HG03066 (cell line): ENCODE measurements around the gene KIF19.
"Not testable (repeated sequence)": the region's sequence is repeated elsewhere in the genome, so short reads cannot be mapped to it uniquely, and the experiment has no call there.

Source experiments
- ATAC-seq: cut with Tn5 transposase; IDR thresholded peaks from one replicate; pipeline ENCODE4 v1.9.1; 2021; ENCODE audit warnings: low read depth; ENCODE audit not compliant: unreplicated experiment

The KIF19 gene

DNA sequence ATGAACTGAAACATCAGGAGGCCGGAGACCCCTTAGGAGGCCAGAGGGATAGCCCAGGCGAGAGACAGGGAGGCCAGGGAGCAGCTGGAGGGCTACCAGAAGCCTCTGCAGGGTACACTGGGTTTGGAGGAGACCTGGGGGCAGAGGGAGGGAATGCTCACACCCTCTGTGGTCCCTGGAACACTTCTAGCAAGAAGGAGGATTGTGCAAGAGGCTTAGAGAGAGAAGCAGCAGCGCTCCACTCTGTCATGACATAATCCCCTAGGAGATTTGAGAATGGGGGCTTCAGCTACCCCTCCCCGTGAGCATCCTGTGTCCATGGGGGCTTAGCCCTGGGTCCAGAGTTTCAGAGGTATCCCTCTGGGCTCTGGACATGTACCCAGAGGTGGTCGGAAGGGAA lies 57.1 kb downstream of the KIF19 start:
- ATAC-seq, result no peak

GRCh38 chr17:74385201-74385600 lies 59.2 kb downstream of the KIF19 start:
- ATAC-seq, result no peak

GRCh38 chr17:74386386-74386785 lies 60.4 kb downstream of the KIF19 start:
- no peak for ATAC-seq

GRCh38 chr17:74387365-74388218 lies 61.6 kb downstream of the KIF19 start:
- no peak for ATAC-seq

DNA sequence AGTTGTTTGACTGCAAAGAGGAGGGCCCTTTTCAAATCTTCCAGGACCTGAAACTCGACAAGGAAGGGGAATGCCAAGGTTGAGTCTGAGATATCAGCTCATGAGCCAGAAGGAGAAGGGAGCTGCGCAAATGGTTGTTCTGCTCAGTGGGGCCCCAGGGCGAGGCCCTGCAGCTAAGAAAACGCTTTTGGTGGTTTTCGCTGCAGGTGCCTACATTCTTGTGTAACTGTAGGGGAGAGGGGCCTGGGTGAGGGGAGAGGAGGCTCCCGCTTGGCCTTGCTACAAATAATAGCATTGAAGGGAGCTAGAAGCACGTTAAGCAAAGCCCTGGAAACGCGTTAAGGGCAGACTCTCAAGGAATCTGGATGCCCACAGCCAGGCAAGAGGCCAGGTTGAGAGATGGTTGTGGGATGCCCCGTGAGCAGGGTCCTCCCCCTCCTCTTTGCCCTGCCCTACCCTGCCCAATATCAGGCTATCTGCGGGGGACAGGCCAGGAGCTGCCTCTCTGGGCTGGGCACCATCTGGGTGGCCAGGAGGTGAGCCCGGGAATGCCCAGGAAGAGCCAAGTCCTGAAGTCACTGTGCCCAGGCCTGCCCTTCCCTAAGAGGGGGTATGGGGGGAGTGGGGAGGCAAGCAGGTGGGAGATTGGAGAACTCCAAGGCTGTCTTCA lies 63.2 kb downstream of the KIF19 start:
- ATAC-seq, result no peak

- ATAC-seq, result no peak
Observed at GRCh38 chr17:74389937-74390679, 64.1 kb downstream of the KIF19 start.

- no peak for ATAC-seq
Observed at GRCh38 chr17:74390680-74391653, 64.9 kb downstream of the KIF19 start.

DNA sequence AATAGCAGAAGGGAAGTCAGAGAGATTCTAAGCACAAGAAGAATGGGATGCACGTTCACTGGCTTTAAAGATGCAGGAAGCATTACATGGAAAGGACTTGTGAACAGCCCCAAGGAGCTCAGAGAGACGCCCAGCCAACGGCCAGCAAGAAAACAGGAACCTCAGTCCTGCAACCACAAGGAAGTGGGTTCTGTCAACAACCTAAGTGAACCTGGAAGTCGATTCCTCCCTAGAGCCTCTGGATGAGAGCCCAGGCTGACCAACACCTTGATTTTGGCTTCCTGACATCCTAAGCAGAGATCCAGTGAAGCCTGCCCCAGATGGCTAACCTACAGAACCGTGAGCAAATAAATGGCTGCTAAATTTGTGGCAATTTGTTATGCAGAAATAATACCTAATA lies 65.7 kb downstream of the KIF19 start:
- no peak for ATAC-seq

DNA sequence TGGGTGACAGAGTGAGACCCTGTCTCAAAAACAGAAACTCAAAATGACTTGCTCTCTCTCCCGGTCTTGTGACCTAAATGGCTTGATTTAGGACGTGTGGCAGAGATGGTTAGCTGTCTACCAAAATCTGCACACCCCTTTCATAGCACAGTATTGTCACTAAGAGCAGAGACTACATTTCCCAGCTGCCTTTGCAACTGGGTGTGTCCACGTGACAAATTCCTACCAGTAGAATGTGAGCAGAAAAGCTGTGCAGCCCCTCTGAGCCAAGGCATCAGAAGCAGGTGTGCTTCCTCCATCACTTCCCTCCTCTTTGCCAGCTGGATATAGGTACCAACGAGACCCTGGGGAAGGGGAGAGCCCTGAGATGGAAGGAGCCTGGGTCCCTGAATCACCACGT lies 66.8 kb downstream of the KIF19 start:
- no peak for ATAC-seq

GRCh38 chr17:74393346-74393942 lies 67.4 kb downstream of the KIF19 start:
- no peak for ATAC-seq

- no peak for ATAC-seq
Observed at GRCh38 chr17:74394275-74394950, 68.4 kb downstream of the KIF19 start.

GRCh38 chr17:74394977-74395376 lies 69.0 kb downstream of the KIF19 start:
- ATAC-seq, result no peak

DNA sequence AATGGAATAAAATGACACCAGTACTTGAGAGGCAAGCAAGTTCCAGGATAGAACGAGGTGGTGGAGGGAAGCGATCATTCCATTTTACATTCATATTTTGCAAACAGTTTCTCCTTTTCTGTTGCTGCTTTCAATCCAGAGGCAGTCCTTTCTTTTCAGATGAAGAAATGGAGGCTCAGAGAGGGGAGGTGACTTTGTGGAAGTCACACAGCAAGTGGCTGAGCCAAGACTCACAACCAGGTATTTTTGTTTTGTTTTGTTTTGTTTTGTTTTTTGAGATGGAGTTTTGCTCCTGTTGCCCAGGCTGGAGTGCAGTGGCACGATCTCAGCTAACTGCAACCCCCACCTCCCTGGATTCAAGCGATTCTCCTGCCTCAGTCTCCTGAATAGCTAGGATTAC lies 70.5 kb downstream of the KIF19 start:
- no peak for ATAC-seq

GRCh38 chr17:74402048-74402447 lies 76.0 kb downstream of the KIF19 start:
- no peak for ATAC-seq

- ATAC-seq, result no peak
Observed at GRCh38 chr17:74403512-74404137, 77.6 kb downstream of the KIF19 start.

DNA sequence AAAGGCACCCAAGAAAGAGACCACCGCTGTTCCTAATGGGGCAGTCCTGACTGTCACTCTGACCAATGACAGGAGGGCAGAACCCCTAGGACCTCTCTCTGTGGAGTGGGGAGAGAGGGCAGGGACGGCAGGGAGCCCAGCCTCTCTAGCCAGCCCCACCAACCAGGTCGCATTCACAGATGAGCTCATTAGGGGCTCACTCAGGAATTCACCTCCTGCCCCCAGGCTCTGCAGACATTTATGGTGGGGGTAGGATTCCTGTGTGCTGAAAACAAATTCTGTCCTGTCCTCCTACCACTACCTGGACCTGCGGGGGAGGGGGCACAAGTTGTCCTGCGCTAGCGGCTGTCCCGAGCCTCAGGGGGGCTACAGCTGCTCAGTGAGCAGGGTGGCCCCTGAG lies 78.2 kb downstream of the KIF19 start:
- no peak for ATAC-seq

DNA sequence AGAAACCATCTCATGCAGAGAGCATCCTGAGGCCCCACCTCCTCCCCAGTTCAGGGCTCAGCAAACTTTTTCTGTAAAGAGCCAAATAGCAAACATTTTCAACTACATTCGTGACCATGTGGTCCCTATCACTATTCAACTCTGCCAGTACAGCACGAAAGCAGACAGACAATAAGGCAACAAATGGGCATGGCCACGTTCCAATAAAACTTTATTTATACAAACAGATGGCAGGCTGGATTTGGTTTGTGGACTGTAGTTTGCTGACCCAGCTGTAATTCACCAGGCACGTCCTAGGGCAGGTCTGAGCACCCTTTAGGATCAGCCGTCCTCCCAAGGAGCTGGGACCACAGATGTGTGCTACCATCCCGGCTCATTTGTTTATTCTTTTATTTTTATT lies 78.8 kb downstream of the KIF19 start:
- no peak for ATAC-seq

DNA sequence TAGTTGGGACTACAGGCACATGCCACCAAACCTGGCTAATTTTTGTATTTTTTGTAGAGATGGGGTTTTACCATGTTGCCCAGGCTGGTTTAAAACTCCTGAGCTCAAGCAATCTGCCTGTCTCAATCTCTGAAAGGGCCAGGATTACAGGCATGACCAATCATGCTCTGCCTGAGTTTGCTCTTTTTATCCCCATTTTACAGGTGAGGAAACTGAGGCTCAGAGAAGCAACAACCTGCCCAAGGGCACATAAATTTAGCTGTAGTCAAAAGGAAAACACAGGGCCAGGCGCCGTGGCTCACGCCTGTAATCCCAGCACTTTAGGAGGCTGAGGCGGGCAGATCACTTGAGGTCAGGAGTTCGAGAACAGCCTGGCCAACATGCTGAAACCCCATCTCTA lies 79.3 kb downstream of the KIF19 start:
- not testable (repeated sequence) for ATAC-seq
